A549 (cell line): ENCODE results near the gene TMEM14A. TPM values are rescaled to one million over a fixed set of nuclear protein-coding genes. Genes with fewer than 3 reads are reported as not detected.

ENCODE experiments used
- ATAC-seq, 2 experiments: fragments of 200-7000 bp in 1 of 2; fragments of >200 bp in 1 of 2; cut with Nextera tagmentation in 1 of 2; cut with Tn5 transposase in 1 of 2; 3 replicates each; pipeline versions ENCODE4 v1.8.0 to v1.9.1; 2018 to 2020; ENCODE audit warnings: mild to moderate bottlenecking in 1 of 2, moderate library complexity in 1 of 2
- CTCF ChIA-PET: fragments of 300-600 bp; sonication (Branson Sonifier 250); formaldehyde crosslinking; extraction: SDS; loops from one replicate; lab custom pipeline; 2021; ENCODE audit warnings: antibody characterized with exemption, inconsistent platforms; lab: Yijun Ruan, JAX
- POLR2A ChIA-PET: fragments of 350-600 bp; formaldehyde crosslinking; extraction: SDS; loops from one replicate; lab custom pipeline; 2021; ENCODE audit warnings: antibody characterized with exemption, inconsistent platforms; lab: Yijun Ruan, JAX
- DNase-seq, 2 experiments: peaks; one replicate each; pipeline versions ENCODE4 v3.0.0 to v3.0.0-alpha.2; 2011 to 2016; ENCODE audit warnings: low read depth in 1 of 2, low spot score in 1 of 2
- FAIRE-seq: peaks from 2 replicates; lab custom pipeline; 2011; peaks lifted over from hg19 to GRCh38; lab: Jason Lieb, UNC
- H3K27ac ChIP-seq, 2 experiments: fragments of >200 bp; sonication (Bioruptor Twin); formaldehyde crosslinking; 3 replicates each; pipeline ENCODE4 v1.5.1; 2016 to 2017
- H3K4me1 ChIP-seq: fragments of >200 bp; sonication (Bioruptor Twin); formaldehyde crosslinking; 3 replicates; pipeline ENCODE4 v1.6.1; 2016
- H3K4me2 ChIP-seq: fragments of >200 bp; sonication (Bioruptor Twin); formaldehyde crosslinking; 3 replicates; pipeline ENCODE4 v1.6.1; 2016
- H3K4me3 ChIP-seq: fragments of >200 bp; sonication (Bioruptor Twin); formaldehyde crosslinking; 3 replicates; pipeline ENCODE4 v1.5.1; 2016
- H3K9me3 ChIP-seq: fragments of >200 bp; sonication (Bioruptor Twin); formaldehyde crosslinking; 3 replicates; pipeline ENCODE4 v1.6.1; 2016
- ATOH8 ChIP-seq: fragments of 250-450 bp; sonication (Bioruptor Pico); IDR thresholded peaks from 2 replicates; pipeline ENCODE4 v1.5.0; 2020; ENCODE audit warnings: low read depth, mild to moderate bottlenecking, moderate library complexity
- BCL3 ChIP-seq: fragments of >200 bp; sonication (Bioruptor Twin); formaldehyde crosslinking; IDR thresholded peaks from 3 replicates; pipeline ENCODE4 v1.6.1; 2016
- BHLHE40 ChIP-seq: IDR thresholded peaks from 2 replicates; pipeline ENCODE4 v1.6.1; 2012; ENCODE audit warnings: low read depth, low read length, inconsistent platforms
- CEBPB ChIP-seq, 2 experiments: fragments of >200 bp in 1 of 2; sonication (Bioruptor Twin) in 1 of 2; formaldehyde crosslinking in 1 of 2; IDR thresholded peaks; 2 replicates each; pipeline ENCODE4 v1.6.1; 2012 to 2016
- CHD2 ChIP-seq: fragments of 150-350 bp; IDR thresholded peaks from 2 replicates; pipeline ENCODE4 v1.6.1; 2014; ENCODE audit warnings: low read length; ENCODE audit not compliant: partially characterized antibody
- CHD4 ChIP-seq: fragments of 200-600 bp; sonication (generic); IDR thresholded peaks from 2 replicates; pipeline ENCODE4 v1.6.1; 2016; ENCODE audit warnings: antibody characterized with exemption, mild to moderate bottlenecking, borderline replicate concordance
- E2F6 ChIP-seq: IDR thresholded peaks from 2 replicates; pipeline ENCODE4 v1.6.1; 2012; ENCODE audit warnings: low read depth, borderline replicate concordance
- GATA3 ChIP-seq: IDR thresholded peaks from 2 replicates; pipeline ENCODE4 v1.6.1; 2012; ENCODE audit warnings: borderline replicate concordance
- HES2 ChIP-seq: fragments of >200 bp; sonication (Bioruptor Twin); formaldehyde crosslinking; IDR thresholded peaks from 2 replicates; pipeline ENCODE4 v1.6.1; 2016
- HOXB13 ChIP-seq: fragments of 250-450 bp; sonication (Bioruptor Pico); IDR thresholded peaks from 2 replicates; pipeline ENCODE4 v1.5.0; 2020; ENCODE audit warnings: low read depth, mild to moderate bottlenecking, moderate library complexity
- JUNB ChIP-seq: fragments of >200 bp; sonication (Bioruptor Twin); formaldehyde crosslinking; IDR thresholded peaks from 2 replicates; pipeline ENCODE4 v1.6.1; 2016
- MAFK ChIP-seq: fragments of 450-650 bp; IDR thresholded peaks from 2 replicates; pipeline ENCODE4 v1.6.1; 2014; ENCODE audit not compliant: partially characterized antibody
- MAZ ChIP-seq: fragments of 150-350 bp; IDR thresholded peaks from 2 replicates; pipeline ENCODE4 v1.6.1; 2014; ENCODE audit warnings: antibody characterized with exemption, low read depth, low read length, borderline replicate concordance
- NPAS2 ChIP-seq: fragments of 250-450 bp; sonication (Bioruptor Pico); IDR thresholded peaks from 2 replicates; pipeline ENCODE4 v1.8.0; 2022; ENCODE audit warnings: mild to moderate bottlenecking, moderate library complexity, borderline replicate concordance
- NR3C1 ChIP-seq: fragments of >200 bp; sonication (Bioruptor Twin); formaldehyde crosslinking; IDR thresholded peaks from 3 replicates; pipeline ENCODE4 v1.6.1; 2017
- POLR2A ChIP-seq: IDR thresholded peaks from 2 replicates; pipeline ENCODE4 v1.6.1; 2012; ENCODE audit warnings: mild to moderate bottlenecking, low read length
- POLR2AphosphoS2 ChIP-seq: conservative IDR thresholded peaks from 2 replicates; pipeline ENCODE4 v1.6.1; 2012; ENCODE audit warnings: low read length, improper control_type of control experiment, inconsistent platforms
- RCOR1 ChIP-seq: fragments of 150-350 bp; IDR thresholded peaks from 2 replicates; pipeline ENCODE4 v1.6.1; 2014; ENCODE audit warnings: antibody characterized with exemption, low read length, low read depth
- REST ChIP-seq: fragments of 200-600 bp; sonication (generic); IDR thresholded peaks from 2 replicates; pipeline ENCODE4 v1.6.1; 2016; ENCODE audit warnings: antibody characterized with exemption, mild to moderate bottlenecking, moderate library complexity
- RNF2 ChIP-seq: fragments of 200-600 bp; sonication (generic); IDR thresholded peaks from 2 replicates; pipeline ENCODE4 v1.6.1; 2016; ENCODE audit warnings: low read depth, mild to moderate bottlenecking, antibody characterized with exemption, moderate library complexity, borderline replicate concordance
- SMC3 ChIP-seq: fragments of >200 bp; sonication (Bioruptor Twin); formaldehyde crosslinking; IDR thresholded peaks from 3 replicates; pipeline ENCODE4 v1.6.1; 2018; ENCODE audit warnings: inconsistent platforms
- TFCP2L1 ChIP-seq: fragments of 250-450 bp; sonication (Bioruptor Pico); IDR thresholded peaks from 2 replicates; pipeline ENCODE4 v1.5.0; 2021; ENCODE audit warnings: mild to moderate bottlenecking
- TP53 ChIP-seq: fragments of 250-450 bp; sonication (Bioruptor Pico); IDR thresholded peaks from 2 replicates; pipeline ENCODE4 v1.5.0; 2021; ENCODE audit warnings: mild to moderate bottlenecking, moderate library complexity
- ZFP36 ChIP-seq: fragments of 450-650 bp; IDR thresholded peaks from 2 replicates; pipeline ENCODE4 v1.6.1; 2014; ENCODE audit warnings: borderline replicate concordance; ENCODE audit not compliant: partially characterized antibody
- WGBS: methylation state at CpG from one replicate; pipeline ENCODE4 v1.1.6; 2017; ENCODE audit errors: missing lambda C conversion rate; 5-methylcytosine and 5-hydroxymethylcytosine counted together
- polyA plus RNA-seq, 4 experiments: library from polyadenylated mRNA; depleted of rRNA in 3 of 4; stranded (reverse); fragments of >200 nt; fragmentation: RNase III in 1 of 4; extraction: RNeasy Plus Mini Kit Qiagen cat#74134 plus additional on column Dnase treatment in 1 of 4; gene quantifications; 2 replicates in 3 of 4; 3 replicates in 1 of 4; pipeline ENCODE4 v1.2.3, GENCODE V29; 2011 to 2017
- TF ChIP-seq, protein P1 (sequence below): fragments of 150-350 bp; IDR thresholded peaks from 2 replicates; pipeline ENCODE4 v1.6.1; 2014; ENCODE audit warnings: low read depth, mild to moderate bottlenecking, low read length

The TMEM14A gene
- polyA plus RNA-seq, 2 of the 4 experiments (the other 2 are of a cell fraction), result 53.4 to 63.8 TPM

DNA sequence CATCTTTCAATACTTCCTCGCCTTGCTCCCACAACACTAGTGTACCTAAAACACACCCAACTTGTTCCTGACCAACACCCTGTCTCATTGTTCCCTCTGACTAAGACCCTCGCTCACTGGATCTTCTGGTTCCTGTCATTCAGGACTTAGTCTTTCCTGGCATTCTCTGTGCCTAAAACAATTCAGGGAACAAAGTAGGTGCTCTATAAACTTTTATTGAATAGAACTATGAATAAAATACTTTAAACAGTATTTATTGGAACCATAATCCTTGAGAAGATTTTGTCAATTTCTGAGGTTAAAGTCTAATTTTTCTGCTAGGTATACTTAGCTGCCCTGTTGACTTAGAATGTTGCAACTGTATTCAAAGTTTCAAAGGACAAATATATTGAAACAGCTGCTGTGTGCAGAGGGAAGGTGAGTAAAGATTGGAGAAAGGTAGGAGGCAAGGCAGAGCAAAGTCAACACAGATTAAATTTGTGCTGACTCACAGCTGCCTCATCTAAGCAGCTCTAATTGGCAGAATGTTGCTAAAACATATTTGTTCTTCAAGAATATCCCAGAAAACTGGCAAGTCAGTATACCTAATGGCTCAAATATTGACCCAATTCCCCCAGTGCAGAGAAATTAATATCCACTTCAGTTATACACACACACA is 54.8 kb downstream of the TMEM14A start (continued):
- peak; percentile 59; the same call in 1 of the 2 replicates for TF ChIP-seq HES2
- TF ChIP-seq ATOH8 (CRISPR knock-in tag), result no peak
- TF ChIP-seq CHD4, result no peak
- TF ChIP-seq RNF2, result no peak
- peak; percentile 81 for TF ChIP-seq MAFK
- no peak for TF ChIP-seq CHD2
- peak; percentile 79 to 80 for TF ChIP-seq CEBPB (IDR thresholded peaks at IDR 0.05)
- TF ChIP-seq TP53 (CRISPR knock-in tag), result no peak
- no peak for TF ChIP-seq NPAS2
- TF ChIP-seq RCOR1, result no peak
- TF ChIP-seq HOXB13 (CRISPR knock-in tag), result no peak
- no peak for TF ChIP-seq REST
- peak; percentile 29; the same call in 1 of the 2 replicates for TF ChIP-seq GATA3

DNA sequence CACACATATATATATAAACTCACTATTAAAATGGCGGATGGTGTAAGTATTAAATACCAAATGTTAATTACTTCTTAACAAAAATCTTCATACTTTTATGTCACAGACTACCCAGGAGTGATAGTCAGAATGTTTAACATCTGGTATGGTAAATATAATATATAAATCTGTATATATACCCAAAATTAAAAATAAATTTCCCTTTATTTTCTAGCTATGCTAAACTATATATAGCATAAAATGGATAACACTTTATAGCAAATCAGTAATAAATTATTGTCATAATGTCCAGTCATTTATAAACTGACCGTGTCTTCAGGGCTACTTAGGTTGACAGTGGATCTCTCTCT is 55.3 kb downstream of the TMEM14A start:
- FAIRE-seq, result no peak
- H3K9me3 ChIP-seq, result no peaks in the 10 kb centered on the region
- POLR2A ChIA-PET, result no interaction called here
- H3K4me1 ChIP-seq, result peaks cover 32% of the 10 kb centered on the region
- TF ChIP-seq SMC3, result no peak
- no peak for TF ChIP-seq JUNB
- TF ChIP-seq ZFP36, result no peak
- TF ChIP-seq RNF2, result no peak
- no peak for TF ChIP-seq MAZ
- no peak for TF ChIP-seq E2F6
- no peak for TF ChIP-seq BCL3
- no peak for TF ChIP-seq NR3C1
- TF ChIP-seq TFCP2L1, result no peak
- no peak for TF ChIP-seq POLR2AphosphoS2
- no peak for TF ChIP-seq POLR2A
- no peak for TF ChIP-seq BHLHE40
- TF ChIP-seq, protein P1, sequence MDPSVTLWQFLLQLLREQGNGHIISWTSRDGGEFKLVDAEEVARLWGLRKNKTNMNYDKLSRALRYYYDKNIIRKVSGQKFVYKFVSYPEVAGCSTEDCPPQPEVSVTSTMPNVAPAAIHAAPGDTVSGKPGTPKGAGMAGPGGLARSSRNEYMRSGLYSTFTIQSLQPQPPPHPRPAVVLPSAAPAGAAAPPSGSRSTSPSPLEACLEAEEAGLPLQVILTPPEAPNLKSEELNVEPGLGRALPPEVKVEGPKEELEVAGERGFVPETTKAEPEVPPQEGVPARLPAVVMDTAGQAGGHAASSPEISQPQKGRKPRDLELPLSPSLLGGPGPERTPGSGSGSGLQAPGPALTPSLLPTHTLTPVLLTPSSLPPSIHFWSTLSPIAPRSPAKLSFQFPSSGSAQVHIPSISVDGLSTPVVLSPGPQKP, result no peak
- no peak overlapping the region for H3K4me3 ChIP-seq
- peak overlapping the region; percentile 63 for H3K4me2 ChIP-seq
- CTCF ChIA-PET, result interaction anchor here (1.2 to 1.3 kb wide), 2 partner anchors 9 to 12 kb away, joined by 3 to 4 read pairs; no protein-coding TSS in a partner anchor
- DNase-seq, result no peak
- peak overlapping the region; percentile 79 to 84; a peak in 5 of 6 replicates for H3K27ac ChIP-seq
- 58% methylated on average over 2 of the region's 2 CpGs for WGBS
- ATAC-seq, result no peak
